Neural cell (in vitro differentiated cells): ENCODE measurements around the gene HS3ST1. TPM values are rescaled to one million over a fixed set of nuclear protein-coding genes. Genes with fewer than 3 reads are reported as not detected.

ENCODE experiments used
- H2AFZ ChIP-seq: fragments of 200-600, 300-800 bp; sonication (generic), shearing (Covaris generic); 2 replicates; pipeline ENCODE4 v1.6.0; 2014; ENCODE audit warnings: low read depth, mild to moderate bottlenecking, antibody characterized with exemption, low read length, moderate library complexity
- H3F3A ChIP-seq: fragments of 200-600 bp; shearing (Covaris generic); 2 replicates; pipeline ENCODE4 v1.6.1; 2016; ENCODE audit warnings: mild to moderate bottlenecking, moderate library complexity, mixed read lengths, antibody characterized with exemption, low read length; ENCODE audit not compliant: insufficient read depth, poor library complexity, severe bottlenecking
- H3K27ac ChIP-seq: fragments of 200-600, 300-800 bp; sonication (generic), shearing (Covaris generic); 2 replicates; pipeline ENCODE4 v1.5.1; 2014; ENCODE audit warnings: mild to moderate bottlenecking, low read length, moderate library complexity
- H3K27me3 ChIP-seq: fragments of 300-800, 200-600 bp; sonication (generic), shearing (Covaris generic); 2 replicates; pipeline ENCODE4 v1.6.0; 2014; ENCODE audit warnings: mild to moderate bottlenecking, low read depth, low read length, moderate library complexity; ENCODE audit not compliant: insufficient read depth
- H3K36me3 ChIP-seq: fragments of 300-800, 200-600 bp; sonication (generic), shearing (Covaris generic); 2 replicates; pipeline ENCODE4 v1.5.1; 2014; ENCODE audit warnings: mild to moderate bottlenecking, antibody characterized with exemption, low read length, moderate library complexity; ENCODE audit not compliant: insufficient read depth
- H3K4me2 ChIP-seq: fragments of 300-800, 200-600 bp; sonication (generic), shearing (Covaris generic); 2 replicates; pipeline ENCODE4 v1.6.0; 2014; ENCODE audit warnings: mild to moderate bottlenecking, low read length
- H3K4me3 ChIP-seq: fragments of 300-800, 200-600 bp; sonication (generic), shearing (Covaris generic); 2 replicates; pipeline ENCODE4 v1.5.1; 2014; ENCODE audit warnings: mild to moderate bottlenecking, low read length, moderate library complexity
- H3K79me2 ChIP-seq: fragments of 200-600 bp; shearing (Covaris generic); replicated peaks from 2 replicates; pipeline ENCODE4 v1.6.0; 2014; ENCODE audit warnings: mild to moderate bottlenecking, low read length, moderate library complexity; ENCODE audit not compliant: insufficient read depth
- H3K9ac ChIP-seq: fragments of 300-800, 200-600 bp; sonication (generic), shearing (Covaris generic); 2 replicates; pipeline ENCODE4 v1.6.1; 2016; ENCODE audit warnings: mild to moderate bottlenecking, low read length, mixed read lengths
- H3K9me2 ChIP-seq: fragments of 200-600 bp; shearing (Covaris generic); 2 replicates; pipeline ENCODE4 v1.6.1; 2016; ENCODE audit warnings: mild to moderate bottlenecking, low read length, mixed read lengths; ENCODE audit not compliant: insufficient read depth
- H3K9me3 ChIP-seq: fragments of 200-600, 300-800 bp; sonication (generic), shearing (Covaris generic); 2 replicates; pipeline ENCODE4 v1.6.1; 2016; ENCODE audit warnings: mild to moderate bottlenecking, mixed run types, low read length, moderate library complexity, mixed read lengths
- H4K20me1 ChIP-seq: fragments of 200-600 bp; shearing (Covaris generic); 2 replicates; pipeline ENCODE4 v1.6.1; 2016; ENCODE audit warnings: mild to moderate bottlenecking, mixed run types; ENCODE audit not compliant: insufficient read depth
- CTCF ChIP-seq: fragments of 450-650 bp; IDR thresholded peaks from 2 replicates; pipeline ENCODE4 v1.5.1; 2014; ENCODE audit warnings: antibody characterized with exemption, mild to moderate bottlenecking, moderate library complexity; ENCODE audit not compliant: poor library complexity, severe bottlenecking
- EP300 ChIP-seq: fragments of 450-650 bp; conservative IDR thresholded peaks from 2 replicates; pipeline ENCODE4 v1.6.1; 2014; ENCODE audit warnings: antibody characterized with exemption, mild to moderate bottlenecking, moderate library complexity; ENCODE audit not compliant: poor library complexity, severe bottlenecking
- EZH2 ChIP-seq: fragments of 200-600, 300-800 bp; shearing (Covaris generic), sonication (generic); IDR thresholded peaks from 2 replicates; pipeline ENCODE4 v1.6.1; 2014; ENCODE audit warnings: antibody characterized with exemption, low read length, borderline replicate concordance, mild to moderate bottlenecking; ENCODE audit not compliant: insufficient read depth, poor library complexity, severe bottlenecking
- MXI1 ChIP-seq: fragments of 450-650 bp; conservative IDR thresholded peaks from 2 replicates; pipeline ENCODE4 v1.6.1; 2014; ENCODE audit warnings: antibody characterized with exemption, mild to moderate bottlenecking; ENCODE audit not compliant: poor library complexity, severe bottlenecking
- POLR2AphosphoS5 ChIP-seq: IDR thresholded peaks from 2 replicates; pipeline ENCODE4 v1.6.1; 2012
- RAD21 ChIP-seq: fragments of 450-650 bp; conservative IDR thresholded peaks from 2 replicates; pipeline ENCODE4 v1.6.1; 2014; ENCODE audit warnings: antibody characterized with exemption, mild to moderate bottlenecking, moderate library complexity
- REST ChIP-seq: IDR thresholded peaks from 2 replicates; pipeline ENCODE4 v1.6.1; 2012; ENCODE audit warnings: borderline replicate concordance
- SMC3 ChIP-seq: fragments of 450-650 bp; conservative IDR thresholded peaks from 2 replicates; pipeline ENCODE4 v1.6.1; 2014; ENCODE audit warnings: antibody characterized with exemption, mild to moderate bottlenecking, moderate library complexity; ENCODE audit not compliant: poor library complexity
- TAF1 ChIP-seq: IDR thresholded peaks from 2 replicates; pipeline ENCODE4 v1.6.1; 2012; ENCODE audit warnings: low read depth
- polyA plus RNA-seq: library from polyadenylated mRNA; depleted of rRNA; stranded (reverse); fragments of >200 nt; gene quantifications from 2 replicates; pipeline ENCODE4 v1.2.3, GENCODE V29; 2014

The HS3ST1 gene
- polyA plus RNA-seq, 1 donor from 2014 or later = 0.35 TPM

GRCh38 chr4:11438647-11439046 is 10.0 kb upstream of the HS3ST1 start:
- no peak overlapping the region for H2AFZ ChIP-seq
- H4K20me1 ChIP-seq = no peaks in the 10 kb centered on the region
- no peaks in the 10 kb centered on the region for H3F3A ChIP-seq
- no peak overlapping the region for H3K9ac ChIP-seq
- no peaks in the 10 kb centered on the region for H3K9me2 ChIP-seq
- no peak overlapping the region for H3K27ac ChIP-seq
- TF ChIP-seq REST (no peak), RAD21 (no peak), MXI1 (no peak)
- H3K4me2 ChIP-seq = no peak overlapping the region
- H3K36me3 ChIP-seq = no peaks in the 10 kb centered on the region
- H3K4me3 ChIP-seq = no peak overlapping the region
- no peaks in the 10 kb centered on the region for H3K79me2 ChIP-seq
- H3K9me3 ChIP-seq = no peaks in the 10 kb centered on the region
- no peaks in the 10 kb centered on the region for H3K27me3 ChIP-seq

GRCh38 chr4:11436673-11437072 is 8.0 kb upstream of the HS3ST1 start:
- Histone ChIP-seq H3K4me3 (no peak overlapping the region), H3K9me2 (no peaks in the 10 kb centered on the region), H3K9ac (no peak overlapping the region), H3K9me3 (no peaks in the 10 kb centered on the region), H3K27me3 (no peaks in the 10 kb centered on the region), H3K4me2 (no peak overlapping the region), H3K27ac (no peak overlapping the region), H3K79me2 (no peaks in the 10 kb centered on the region), H3K36me3 (no peaks in the 10 kb centered on the region), H4K20me1 (no peaks in the 10 kb centered on the region), H2AFZ (no peak overlapping the region), H3F3A (no peaks in the 10 kb centered on the region)
- no peak for TF ChIP-seq REST
- no peak for TF ChIP-seq TAF1
- no peak for TF ChIP-seq POLR2AphosphoS5
- TF ChIP-seq SMC3 = no peak
- TF ChIP-seq RAD21 = no peak
- TF ChIP-seq EP300 = no peak
- TF ChIP-seq EZH2 = no peak
- TF ChIP-seq MXI1 = no peak
- TF ChIP-seq CTCF = no peak
